SH-SY5Y (cell line): Measurements from ENCODE around the gene AP5Z1.

ENCODE experiments used
- GATA2 ChIP-seq: IDR thresholded peaks from 2 replicates; pipeline ENCODE4 v1.6.1; 2011; ENCODE audit warnings: mild to moderate bottlenecking, low read depth, low read length
- GATA3 ChIP-seq: IDR thresholded peaks from 2 replicates; pipeline ENCODE4 v1.6.1; 2011; ENCODE audit warnings: low read depth, mild to moderate bottlenecking, low read length, moderate library complexity

DNA sequence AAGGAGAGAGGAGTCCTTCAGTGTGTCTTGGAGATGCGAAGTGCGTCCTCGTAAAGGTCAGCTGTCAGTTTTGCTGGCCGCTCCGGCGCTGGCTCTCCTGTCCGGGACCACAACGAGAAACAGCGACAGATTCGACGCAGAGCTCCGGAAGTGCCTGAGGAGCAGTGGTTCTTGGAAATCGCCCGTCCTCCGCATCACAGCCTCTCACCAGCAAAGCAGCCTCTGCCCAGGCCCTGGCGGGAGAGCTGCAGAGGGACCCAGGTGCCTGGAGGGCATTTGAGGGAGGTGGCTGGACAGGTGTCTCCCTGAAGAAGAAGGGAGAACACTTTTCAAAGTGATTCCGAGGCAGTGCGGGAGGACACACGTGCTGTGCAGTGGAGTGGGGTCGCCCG is 11.6 kb upstream of the AP5Z1 start:
- TF ChIP-seq GATA2 (no peak), GATA3 (no peak)
